C4-2B (cell line): Measurements from ENCODE around the gene PRDM8.

Experiments used
- H3K27ac ChIP-seq: fragments of 450-650 bp; 2 replicates; pipeline ENCODE4 v1.5.1; 2017
- ZFX ChIP-seq: fragments of 450-650 bp; IDR thresholded peaks from 2 replicates; pipeline ENCODE4 v1.6.1; 2017
- TF ChIP-seq, protein P1 (sequence below): fragments of 450-650 bp; conservative IDR thresholded peaks from 2 replicates; pipeline ENCODE4 v1.5.1; 2017; ENCODE audit warnings: mild to moderate bottlenecking

The PRDM8 gene

GRCh38 chr4:80229590-80229989 lies 32.3 kb downstream of the PRDM8 start:
- H3K27ac ChIP-seq = no peak overlapping the region
- TF ChIP-seq, protein P1, sequence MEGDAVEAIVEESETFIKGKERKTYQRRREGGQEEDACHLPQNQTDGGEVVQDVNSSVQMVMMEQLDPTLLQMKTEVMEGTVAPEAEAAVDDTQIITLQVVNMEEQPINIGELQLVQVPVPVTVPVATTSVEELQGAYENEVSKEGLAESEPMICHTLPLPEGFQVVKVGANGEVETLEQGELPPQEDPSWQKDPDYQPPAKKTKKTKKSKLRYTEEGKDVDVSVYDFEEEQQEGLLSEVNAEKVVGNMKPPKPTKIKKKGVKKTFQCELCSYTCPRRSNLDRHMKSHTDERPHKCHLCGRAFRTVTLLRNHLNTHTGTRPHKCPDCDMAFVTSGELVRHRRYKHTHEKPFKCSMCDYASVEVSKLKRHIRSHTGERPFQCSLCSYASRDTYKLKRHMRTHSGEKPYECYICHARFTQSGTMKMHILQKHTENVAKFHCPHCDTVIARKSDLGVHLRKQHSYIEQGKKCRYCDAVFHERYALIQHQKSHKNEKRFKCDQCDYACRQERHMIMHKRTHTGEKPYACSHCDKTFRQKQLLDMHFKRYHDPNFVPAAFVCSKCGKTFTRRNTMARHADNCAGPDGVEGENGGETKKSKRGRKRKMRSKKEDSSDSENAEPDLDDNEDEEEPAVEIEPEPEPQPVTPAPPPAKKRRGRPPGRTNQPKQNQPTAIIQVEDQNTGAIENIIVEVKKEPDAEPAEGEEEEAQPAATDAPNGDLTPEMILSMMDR = no peak
- TF ChIP-seq ZFX = no peak

DNA sequence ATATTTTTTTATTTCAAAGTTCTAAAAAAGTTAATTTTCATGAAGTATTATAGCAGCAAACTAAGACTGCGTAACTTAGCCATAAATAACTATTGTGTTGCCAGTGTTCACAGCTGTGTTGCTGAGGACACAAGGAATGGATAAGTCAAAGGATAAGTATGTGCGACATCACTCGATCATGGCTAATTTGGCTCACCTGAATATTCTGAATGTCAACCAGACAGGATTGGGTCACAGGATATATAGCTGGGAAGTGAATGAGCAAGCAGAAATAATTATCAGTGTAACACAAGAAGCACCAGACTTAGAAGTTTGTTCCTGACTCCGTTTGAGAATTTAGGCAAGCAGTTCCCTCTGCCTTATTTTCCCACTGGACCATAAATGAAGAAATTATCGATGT lies 33.9 kb downstream of the PRDM8 start:
- TF ChIP-seq, protein P1 = no peak
- TF ChIP-seq ZFX = no peak
- no peak overlapping the region for H3K27ac ChIP-seq

DNA sequence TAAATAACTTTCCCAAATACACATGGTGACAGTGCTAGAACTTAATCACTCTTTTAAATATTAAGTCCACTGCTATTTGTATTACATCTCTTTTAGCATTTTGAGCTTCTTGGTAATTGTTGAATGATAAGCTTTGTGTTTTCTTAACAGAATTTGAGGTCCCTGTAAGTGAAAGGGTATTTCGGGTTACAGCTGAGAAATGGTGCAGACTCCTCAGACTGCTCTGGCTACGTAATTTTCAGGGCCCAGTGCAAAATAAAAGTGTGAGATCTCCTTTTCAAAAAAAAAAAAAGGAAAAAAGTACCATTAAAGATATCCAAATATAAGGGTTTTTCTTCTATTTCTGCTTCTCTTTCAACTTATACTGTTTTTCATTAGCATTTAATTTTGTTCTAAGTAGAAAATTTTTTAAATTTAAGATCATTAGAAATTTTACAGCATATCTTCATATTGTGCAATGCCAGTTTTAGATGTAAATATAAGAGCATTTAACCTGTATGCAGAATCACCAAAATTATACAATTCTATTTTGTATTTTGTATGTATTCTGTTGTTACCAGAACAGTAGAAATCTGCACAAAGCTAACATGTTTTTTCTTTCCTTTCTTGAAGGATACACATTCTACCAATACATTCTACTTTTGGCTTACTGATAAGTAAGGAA lies 35.5 kb downstream of the PRDM8 start:
- TF ChIP-seq, protein P1 = no peak
- TF ChIP-seq ZFX = no peak
- no peak overlapping the region for H3K27ac ChIP-seq

DNA sequence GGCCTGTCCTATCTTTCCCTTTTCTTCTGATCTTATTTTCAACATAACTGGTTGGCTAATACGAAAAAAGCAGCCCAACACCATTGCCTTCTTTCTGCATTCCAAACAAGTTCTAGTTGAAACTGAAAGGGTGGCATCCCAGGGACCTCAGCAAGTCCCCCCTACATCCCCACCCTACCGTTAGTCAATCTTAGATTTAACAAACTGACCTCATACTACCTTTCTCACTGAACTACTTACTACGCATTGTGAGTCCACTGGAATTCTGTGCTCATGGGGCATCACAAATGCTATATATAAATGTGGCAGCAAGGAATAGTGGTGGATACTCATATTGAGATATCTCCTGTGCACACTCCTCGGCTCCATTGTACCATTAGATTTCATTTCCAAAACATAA lies 36.1 kb downstream of the PRDM8 start:
- H3K27ac ChIP-seq = no peak overlapping the region
- TF ChIP-seq, protein P1 = no peak
- no peak for TF ChIP-seq ZFX

GRCh38 chr4:80235451-80235850 lies 38.1 kb downstream of the PRDM8 start:
- TF ChIP-seq ZFX = no peak
- TF ChIP-seq, protein P1 = no peak
- no peak overlapping the region for H3K27ac ChIP-seq

DNA sequence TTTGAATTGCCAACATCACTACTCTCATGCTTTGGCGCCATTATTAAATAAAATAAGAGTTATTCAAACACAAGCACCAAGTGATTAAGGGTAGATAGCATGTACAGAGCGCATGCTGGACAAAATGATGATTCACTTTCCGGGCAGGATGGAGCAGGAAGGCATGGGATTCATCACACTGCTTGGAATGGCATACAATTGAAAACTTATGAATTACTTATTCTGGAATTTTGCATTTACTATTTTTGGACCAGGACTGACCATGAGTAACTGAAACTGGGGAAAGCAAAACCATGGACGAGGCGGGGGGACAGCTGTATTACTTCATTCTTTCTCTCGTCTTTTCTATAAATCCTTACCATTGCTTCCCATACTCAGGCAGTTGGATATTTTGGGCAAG lies 40.7 kb downstream of the PRDM8 start:
- TF ChIP-seq, protein P1 = no peak
- no peak for TF ChIP-seq ZFX
- H3K27ac ChIP-seq = no peak overlapping the region

DNA sequence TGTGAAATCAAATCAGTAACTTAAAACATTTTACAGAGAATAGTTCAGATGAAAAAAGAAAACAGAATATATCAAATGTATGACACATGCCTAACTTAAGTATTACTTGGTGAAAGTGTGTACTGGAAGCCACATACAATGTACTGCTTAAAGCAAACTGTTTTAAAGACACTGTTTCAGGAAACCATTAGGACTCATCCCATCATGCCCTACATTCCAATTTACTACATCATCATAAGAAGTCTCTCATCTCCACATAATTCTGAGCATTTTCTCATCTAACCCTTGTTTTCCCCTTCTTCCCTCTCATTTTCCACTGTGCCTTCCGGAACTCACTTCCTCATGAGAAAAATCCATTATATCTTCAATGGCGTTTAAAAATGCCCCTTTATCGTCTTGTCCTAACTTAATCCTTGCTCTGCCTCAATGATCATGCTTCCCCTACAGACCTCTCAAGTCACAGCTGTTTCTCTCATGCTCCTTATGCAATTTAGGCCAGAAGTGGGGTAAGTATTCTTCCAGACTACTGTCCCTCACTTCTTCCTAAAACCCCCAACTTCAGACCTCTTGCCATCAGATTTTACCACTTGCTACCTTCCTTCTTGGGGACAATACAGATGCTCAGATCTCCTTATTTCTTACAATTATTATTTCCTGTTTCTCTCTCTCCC lies 42.3 kb downstream of the PRDM8 start:
- no peak overlapping the region for H3K27ac ChIP-seq
- TF ChIP-seq, protein P1 = no peak
- no peak for TF ChIP-seq ZFX
